HCT116 (cell line): ENCODE results near the gene SCGB1C2. TPM values are rescaled to one million over a fixed set of nuclear protein-coding genes. Genes with fewer than 3 reads are reported as not detected.

Source experiments
- ATAC-seq: fragments of 200-7000 bp; cut with Tn5 transposase; 2 replicates; pipeline ENCODE4 v1.9.1; 2020; ENCODE audit warnings: mild to moderate bottlenecking, moderate library complexity
- BruUV-seq: library from RNA; stranded (reverse); fragments of 400-500 nt; replicated peaks from 2 replicates; lab custom pipeline; 2021; lab: Mats Ljungman, UMichigan
- CTCF ChIA-PET: fragments of 300-600 bp; sonication (Branson Sonifier 250); formaldehyde crosslinking; loops from one replicate; lab custom pipeline; 2021; ENCODE audit warnings: antibody characterized with exemption; lab: Charles Lee
- POLR2A ChIA-PET: fragments of 300-600, 350-600 bp; sonication (Branson Sonifier 250); formaldehyde crosslinking; loops from one replicate; lab custom pipeline; 2021; ENCODE audit warnings: antibody characterized with exemption; lab: Charles Lee
- RAD21 ChIA-PET, 2 experiments: fragments of 300-600 bp; sonication (Branson Sonifier 250); formaldehyde crosslinking; loops; one replicate each; lab custom pipeline; 2023; ENCODE audit warnings: low total read pairs in 2 of 2; ENCODE audit not compliant: uncharacterized antibody in 2 of 2, unreplicated experiment in 2 of 2, low non-redundant PET in 1 of 2; lab: Charles Lee
- DNase-seq: peaks from one replicate; pipeline ENCODE4 v3.0.0-alpha.2; 2010; ENCODE audit warnings: low read depth, low spot score
- H2AFZ ChIP-seq: fragments of 200-600 bp; shearing (Covaris generic), sonication (generic); 2 replicates; pipeline ENCODE4 v1.6.1; 2017; ENCODE audit warnings: low read depth, mixed run types, mixed read lengths, antibody characterized with exemption, low read length; ENCODE audit not compliant: poor library complexity, severe bottlenecking
- H3K27ac ChIP-seq: 2 replicates; pipeline ENCODE4 v1.5.1; 2012; ENCODE audit warnings: low read depth, low read length
- H3K27me3 ChIP-seq: fragments of 200-600 bp; sonication (generic); 2 replicates; pipeline ENCODE4 v1.6.1; 2016; ENCODE audit warnings: mixed run types, low read length, mixed read lengths; ENCODE audit not compliant: insufficient read depth
- H3K36me3 ChIP-seq, 2 experiments: fragments of 200-500 bp in 1 of 2; fragments of 200-600 bp in 1 of 2; sonication (Bioruptor generic) in 1 of 2; sonication (generic) in 1 of 2; 2 replicates each; pipeline versions ENCODE4 v1.5.1 to v1.6.1; 2014 to 2016; ENCODE audit warnings: low read length in 2 of 2, inconsistent platforms in 1 of 2, mixed read lengths in 1 of 2, mixed run types in 1 of 2; ENCODE audit not compliant: insufficient read depth in 2 of 2, control insufficient read depth in 1 of 2
- H3K4me1 ChIP-seq, 2 experiments: fragments of 200-600 bp in 1 of 2; sonication (generic) in 1 of 2; 2 replicates each; pipeline versions ENCODE4 v1.5.1 to v1.6.1; 2012 to 2017; ENCODE audit warnings: low read length in 2 of 2, inconsistent platforms in 1 of 2, mild to moderate bottlenecking in 1 of 2, mixed read lengths in 1 of 2, mixed run types in 1 of 2, moderate library complexity in 1 of 2; ENCODE audit not compliant: insufficient read depth in 2 of 2, control insufficient read depth in 1 of 2
- H3K4me2 ChIP-seq: fragments of 200-600 bp; sonication (generic); 2 replicates; pipeline ENCODE4 v1.6.1; 2017; ENCODE audit warnings: mixed run types, low read length, mixed read lengths
- H3K4me3 ChIP-seq, 2 experiments: fragments of 200-600 bp in 1 of 2; sonication (generic) in 1 of 2; replicated peaks in 1 of 2; 2 replicates each; pipeline ENCODE4 v1.5.1; 2011 to 2016; ENCODE audit warnings: low read length in 2 of 2, control low read depth in 1 of 2, low read depth in 1 of 2, mild to moderate bottlenecking in 1 of 2, mixed read lengths in 1 of 2, mixed run types in 1 of 2
- H3K79me2 ChIP-seq: fragments of 200-600 bp; sonication (generic); 2 replicates; pipeline ENCODE4 v1.6.1; 2017; ENCODE audit warnings: mild to moderate bottlenecking, mixed run types, low read length, moderate library complexity, mixed read lengths; ENCODE audit not compliant: insufficient read depth
- H3K9ac ChIP-seq: fragments of 200-600 bp; sonication (generic); 2 replicates; pipeline ENCODE4 v1.6.1; 2016; ENCODE audit warnings: low read length, mixed read lengths
- H3K9me2 ChIP-seq: fragments of 200-600 bp; sonication (generic), shearing (Covaris generic); 2 replicates; pipeline ENCODE4 v1.6.1; 2017; ENCODE audit warnings: mixed run types, mild to moderate bottlenecking, moderate library complexity; ENCODE audit not compliant: insufficient read depth
- H3K9me3 ChIP-seq, 2 experiments: fragments of 200-500 bp in 1 of 2; fragments of 200-600 bp in 1 of 2; sonication (Bioruptor generic) in 1 of 2; sonication (generic) in 1 of 2; 2 replicates each; pipeline ENCODE4 v1.6.1; 2014 to 2017; ENCODE audit warnings: low read length in 2 of 2, mixed read lengths in 2 of 2, inconsistent platforms in 1 of 2, low read depth in 1 of 2, mild to moderate bottlenecking in 1 of 2, mixed run types in 1 of 2, moderate library complexity in 1 of 2; ENCODE audit not compliant: control insufficient read depth in 1 of 2, insufficient read depth in 1 of 2
- H4K20me1 ChIP-seq: fragments of 200-600 bp; sonication (generic), shearing (Covaris generic); 2 replicates; pipeline ENCODE4 v1.6.1; 2017; ENCODE audit warnings: mixed run types, mild to moderate bottlenecking, moderate library complexity; ENCODE audit not compliant: insufficient read depth
- ATF3 ChIP-seq: IDR thresholded peaks from 2 replicates; pipeline ENCODE4 v1.6.1; 2012
- CBX3 ChIP-seq: IDR thresholded peaks from 2 replicates; pipeline ENCODE4 v1.6.1; 2012; ENCODE audit warnings: low read depth
- CEBPB ChIP-seq: IDR thresholded peaks from 2 replicates; pipeline ENCODE4 v1.6.1; 2012; ENCODE audit warnings: low read depth
- EGR1 ChIP-seq: IDR thresholded peaks from 2 replicates; pipeline ENCODE4 v1.6.1; 2012; ENCODE audit warnings: low read depth
- ELF1 ChIP-seq: IDR thresholded peaks from 2 replicates; pipeline ENCODE4 v1.6.1; 2012; ENCODE audit warnings: low read depth, borderline replicate concordance
- EZH2 ChIP-seq: fragments of 200-600 bp; sonication (generic); IDR thresholded peaks from 2 replicates; pipeline ENCODE4 v1.6.1; 2017; ENCODE audit warnings: antibody characterized with exemption, mixed run types
- EZH2phosphoT487 ChIP-seq: fragments of 200-600 bp; IDR thresholded peaks from 2 replicates; pipeline ENCODE4 v1.6.1; 2018; ENCODE audit warnings: antibody characterized with exemption, borderline replicate concordance
- FOSL1 ChIP-seq: IDR thresholded peaks from 2 replicates; pipeline ENCODE4 v1.6.1; 2012; ENCODE audit warnings: low read depth
- JUND ChIP-seq: IDR thresholded peaks from 2 replicates; pipeline ENCODE4 v1.6.1; 2012
- POLR2A ChIP-seq: IDR thresholded peaks from 2 replicates; pipeline ENCODE4 v1.7.0; 2011; ENCODE audit warnings: borderline replicate concordance; ENCODE audit not compliant: insufficient read depth, insufficient read length; ENCODE audit errors: extremely low read depth
- POLR2AphosphoS5 ChIP-seq: IDR thresholded peaks from 2 replicates; pipeline ENCODE4 v1.6.1; 2011; ENCODE audit warnings: mild to moderate bottlenecking, low read depth, low read length, moderate library complexity
- RAD21 ChIP-seq: IDR thresholded peaks from 2 replicates; pipeline ENCODE4 v1.6.1; 2012; ENCODE audit warnings: low read depth, mild to moderate bottlenecking
- SP1 ChIP-seq: IDR thresholded peaks from 2 replicates; pipeline ENCODE4 v1.6.1; 2012; ENCODE audit warnings: low read depth
- SRF ChIP-seq: IDR thresholded peaks from 2 replicates; pipeline ENCODE4 v1.6.1; 2012; ENCODE audit warnings: low read depth
- TCF7L2 ChIP-seq: IDR thresholded peaks from 2 replicates; pipeline ENCODE4 v1.7.0; 2011; ENCODE audit warnings: borderline replicate concordance, inconsistent platforms; ENCODE audit not compliant: insufficient read depth, insufficient read length; ENCODE audit errors: extremely low read depth
- YY1 ChIP-seq: IDR thresholded peaks from 2 replicates; pipeline ENCODE4 v1.6.1; 2011; ENCODE audit warnings: low read length, low read depth, moderate library complexity, mild to moderate bottlenecking; ENCODE audit not compliant: insufficient replicate concordance; ENCODE audit errors: extremely low read depth
- ZFX ChIP-seq: fragments of 450-650 bp; IDR thresholded peaks from 2 replicates; pipeline ENCODE4 v1.6.1; 2017
- ZNF274 ChIP-seq: fragments of 200-500 bp; sonication (Bioruptor generic); IDR thresholded peaks from 2 replicates; pipeline ENCODE4 v1.6.1; 2014; ENCODE audit warnings: mild to moderate bottlenecking, low read depth, low read length, inconsistent platforms
- intact Hi-C: fragments of 100-400 bp; cut with micrococcal nuclease; formaldehyde crosslinking; loops from 2 replicates; pipeline ENCODE4 v1.10.0; 2022
- total RNA-seq: library from RNA; stranded (reverse); gene quantifications from one replicate; pipeline ENCODE4 v1.2.1, GENCODE V29; 2021; ENCODE audit not compliant: unreplicated experiment
- TF ChIP-seq, protein P1 (sequence below): IDR thresholded peaks from 2 replicates; pipeline ENCODE4 v1.6.1; 2012; ENCODE audit warnings: low read depth
- TF ChIP-seq, protein P2 (sequence below): IDR thresholded peaks from 2 replicates; pipeline ENCODE4 v1.6.1; 2011; ENCODE audit warnings: mild to moderate bottlenecking, low read length, moderate library complexity; ENCODE audit not compliant: insufficient replicate concordance; ENCODE audit errors: extremely low read depth

SCGB1C2 gene
- total RNA-seq, 1 experiment from 2014 or later, result not detected

DNA sequence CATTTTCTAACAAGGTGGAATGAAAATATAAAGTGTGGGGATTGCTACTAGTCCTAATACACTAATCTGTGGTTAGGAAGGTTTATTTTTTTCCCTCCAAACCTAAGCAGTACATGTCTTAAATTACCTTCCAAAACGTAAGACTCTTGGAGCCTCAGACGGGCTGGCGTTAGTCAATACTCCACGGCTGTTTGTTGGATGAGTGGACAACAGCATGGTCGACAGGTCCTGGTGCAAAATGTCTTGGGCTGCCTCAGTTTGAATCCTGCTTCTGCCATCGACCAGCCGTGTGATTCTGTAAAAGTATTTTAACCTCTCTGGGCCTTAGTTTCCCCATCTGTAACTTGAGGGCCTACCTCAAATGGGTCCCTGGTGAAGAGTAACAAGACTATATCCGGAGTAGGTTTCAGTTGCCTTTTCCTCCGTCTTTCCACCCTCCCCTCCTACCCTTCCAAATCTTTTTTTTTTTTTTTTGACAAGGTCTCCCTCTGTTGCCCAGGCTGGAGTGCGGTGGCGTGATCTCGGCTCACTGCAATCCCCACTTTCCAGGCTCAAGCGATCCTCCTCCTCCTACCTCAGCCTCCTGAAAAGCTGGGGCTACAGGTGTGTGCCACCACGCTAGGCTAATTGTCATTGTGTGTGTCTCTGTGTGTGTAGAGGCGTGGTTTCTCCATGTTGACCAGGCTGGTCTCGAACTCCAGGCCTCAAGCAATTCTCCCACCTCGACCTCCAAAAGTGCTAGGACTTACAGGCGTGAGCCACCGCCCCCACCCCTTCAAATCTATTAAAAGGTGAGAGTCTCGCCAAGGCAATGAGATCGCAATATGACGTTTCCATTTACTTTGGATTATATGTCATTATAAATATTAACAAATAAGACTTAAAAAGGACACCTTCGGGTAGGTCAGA is 5.8 kb downstream of the SCGB1C2 start:
- Histone ChIP-seq H3K4me2 (no peak overlapping the region; the same call in 1 of the 2 replicates), H4K20me1 (no peaks in the 10 kb centered on the region), H3K27ac (no peak overlapping the region), H3K27me3 (no peaks in the 10 kb centered on the region), H3K4me1 (peaks cover 2 to 5% of the 10 kb centered on the region in 2 experiments; a peak in 1 of 4 replicates), H3K4me3 (no peak overlapping the region), H3K9me3 (no peaks in the 10 kb centered on the region), H3K9ac (no peak overlapping the region), H2AFZ (no peak overlapping the region), H3K79me2 (no peaks in the 10 kb centered on the region), H3K36me3 (no peaks in the 10 kb centered on the region), H3K9me2 (no peaks in the 10 kb centered on the region)
- BruUV-seq, result no TSS peak
- RAD21 ChIA-PET, result no interaction called here
- POLR2A ChIA-PET, result no interaction called here
- no peak for TF ChIP-seq ATF3
- no peak for TF ChIP-seq EZH2
- no peak for TF ChIP-seq POLR2A
- no peak for TF ChIP-seq ZFX
- no peak for TF ChIP-seq CEBPB
- no peak for TF ChIP-seq ELF1
- TF ChIP-seq, protein P1, sequence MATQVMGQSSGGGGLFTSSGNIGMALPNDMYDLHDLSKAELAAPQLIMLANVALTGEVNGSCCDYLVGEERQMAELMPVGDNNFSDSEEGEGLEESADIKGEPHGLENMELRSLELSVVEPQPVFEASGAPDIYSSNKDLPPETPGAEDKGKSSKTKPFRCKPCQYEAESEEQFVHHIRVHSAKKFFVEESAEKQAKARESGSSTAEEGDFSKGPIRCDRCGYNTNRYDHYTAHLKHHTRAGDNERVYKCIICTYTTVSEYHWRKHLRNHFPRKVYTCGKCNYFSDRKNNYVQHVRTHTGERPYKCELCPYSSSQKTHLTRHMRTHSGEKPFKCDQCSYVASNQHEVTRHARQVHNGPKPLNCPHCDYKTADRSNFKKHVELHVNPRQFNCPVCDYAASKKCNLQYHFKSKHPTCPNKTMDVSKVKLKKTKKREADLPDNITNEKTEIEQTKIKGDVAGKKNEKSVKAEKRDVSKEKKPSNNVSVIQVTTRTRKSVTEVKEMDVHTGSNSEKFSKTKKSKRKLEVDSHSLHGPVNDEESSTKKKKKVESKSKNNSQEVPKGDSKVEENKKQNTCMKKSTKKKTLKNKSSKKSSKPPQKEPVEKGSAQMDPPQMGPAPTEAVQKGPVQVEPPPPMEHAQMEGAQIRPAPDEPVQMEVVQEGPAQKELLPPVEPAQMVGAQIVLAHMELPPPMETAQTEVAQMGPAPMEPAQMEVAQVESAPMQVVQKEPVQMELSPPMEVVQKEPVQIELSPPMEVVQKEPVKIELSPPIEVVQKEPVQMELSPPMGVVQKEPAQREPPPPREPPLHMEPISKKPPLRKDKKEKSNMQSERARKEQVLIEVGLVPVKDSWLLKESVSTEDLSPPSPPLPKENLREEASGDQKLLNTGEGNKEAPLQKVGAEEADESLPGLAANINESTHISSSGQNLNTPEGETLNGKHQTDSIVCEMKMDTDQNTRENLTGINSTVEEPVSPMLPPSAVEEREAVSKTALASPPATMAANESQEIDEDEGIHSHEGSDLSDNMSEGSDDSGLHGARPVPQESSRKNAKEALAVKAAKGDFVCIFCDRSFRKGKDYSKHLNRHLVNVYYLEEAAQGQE, result no peak
- no peak for TF ChIP-seq SP1
- TF ChIP-seq CBX3, result no peak
- TF ChIP-seq, protein P2, sequence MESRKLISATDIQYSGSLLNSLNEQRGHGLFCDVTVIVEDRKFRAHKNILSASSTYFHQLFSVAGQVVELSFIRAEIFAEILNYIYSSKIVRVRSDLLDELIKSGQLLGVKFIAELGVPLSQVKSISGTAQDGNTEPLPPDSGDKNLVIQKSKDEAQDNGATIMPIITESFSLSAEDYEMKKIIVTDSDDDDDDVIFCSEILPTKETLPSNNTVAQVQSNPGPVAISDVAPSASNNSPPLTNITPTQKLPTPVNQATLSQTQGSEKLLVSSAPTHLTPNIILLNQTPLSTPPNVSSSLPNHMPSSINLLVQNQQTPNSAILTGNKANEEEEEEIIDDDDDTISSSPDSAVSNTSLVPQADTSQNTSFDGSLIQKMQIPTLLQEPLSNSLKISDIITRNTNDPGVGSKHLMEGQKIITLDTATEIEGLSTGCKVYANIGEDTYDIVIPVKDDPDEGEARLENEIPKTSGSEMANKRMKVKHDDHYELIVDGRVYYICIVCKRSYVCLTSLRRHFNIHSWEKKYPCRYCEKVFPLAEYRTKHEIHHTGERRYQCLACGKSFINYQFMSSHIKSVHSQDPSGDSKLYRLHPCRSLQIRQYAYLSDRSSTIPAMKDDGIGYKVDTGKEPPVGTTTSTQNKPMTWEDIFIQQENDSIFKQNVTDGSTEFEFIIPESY, result no peak
- no peak for TF ChIP-seq YY1
- TF ChIP-seq ZNF274, result no peak
- no peak for TF ChIP-seq TCF7L2
- no peak for TF ChIP-seq SRF
- TF ChIP-seq EZH2phosphoT487, result no peak
- no peak for TF ChIP-seq FOSL1
- no peak for TF ChIP-seq JUND
- no peak for TF ChIP-seq POLR2AphosphoS5
- no peak for TF ChIP-seq RAD21
- TF ChIP-seq EGR1, result no peak
- no peak for DNase-seq
- 0 out of 2 replicates have a peak, but pooled peaks have one; percentile 15 for ATAC-seq
- intact Hi-C loops, result loop anchor here (2.0 to 5.0 kb wide), 2 partner anchors 244 to 854 kb away; partner anchors contain the start of gene TIMM22
- CTCF ChIA-PET, result no interaction called here
